A549 treated with Mapracorat at 1 μM for 4 hours (cell line): Measurements from ENCODE around the gene LRRC73. TPM values are rescaled to one million over a fixed set of nuclear protein-coding genes. Genes with fewer than 3 reads are reported as not detected.

Source experiments
- total RNA-seq: library from RNA; stranded (reverse); fragments of 200-300 nt; extraction: Qiagen RNA extraction; gene quantifications from 5 replicates; pipeline ENCODE4 v1.2.3, GENCODE V29; 2022

LRRC73 gene
- 0.46 to 1.3 TPM (median 1.1 TPM) in 5 replicates for total RNA-seq

GRCh38 chr6:43509984-43510826, at the start of gene LRRC73:
LRRC73 (minus strand) TSS chr6:43510346; CDS start chr6:43509785, 561 bp downstream.

GRCh38 chr6:43516697-43517504, 6.8 kb upstream of the LRRC73 start, which contains the start of the genes POLR1C and YIPF3:
POLR1C (plus strand) TSS chr6:43517089; CDS start chr6:43517110, 21 bp downstream.
YIPF3 (minus strand) TSS chr6:43516926; CDS start chr6:43516807, 119 bp downstream.

DNA sequence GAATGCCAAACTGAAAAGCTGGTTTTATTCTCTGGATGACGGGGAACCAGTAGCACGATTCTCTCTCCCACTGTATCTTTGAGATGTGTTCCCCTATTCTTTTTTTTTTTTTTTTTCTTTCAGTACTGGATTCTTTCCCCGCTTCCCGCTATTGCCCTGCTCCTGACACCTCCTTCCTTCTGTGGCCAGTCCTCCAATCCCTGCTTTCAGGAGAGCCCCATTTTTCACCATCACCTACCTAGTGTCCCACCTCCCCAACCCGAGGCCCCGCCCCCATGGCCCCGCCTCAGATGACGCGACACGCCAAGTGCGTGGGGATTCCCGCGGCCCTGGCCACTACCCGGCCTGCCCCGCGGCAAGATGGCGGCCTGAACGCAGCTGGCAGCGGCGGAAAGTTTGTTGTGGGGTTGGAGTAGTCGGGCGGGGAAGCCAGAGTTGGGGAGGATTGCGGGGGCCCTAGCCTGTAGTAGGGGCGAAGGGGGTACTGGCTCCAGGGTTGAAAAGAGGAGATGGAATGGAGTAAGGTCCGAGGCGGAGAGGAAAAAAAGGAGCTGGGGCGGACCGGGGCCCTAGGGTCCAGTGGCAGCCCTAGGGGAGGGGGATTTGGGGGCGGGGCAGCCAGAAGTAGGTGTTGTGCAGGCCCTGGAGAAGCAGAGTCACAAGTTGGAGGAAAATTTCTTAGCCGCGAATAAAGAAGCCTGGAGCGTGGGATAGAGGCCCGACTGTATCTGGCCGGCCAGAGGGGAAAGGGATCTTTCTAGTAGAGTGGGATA, 32.7 kb downstream of the LRRC73 start, which contains the start of gene TJAP1:
Gene TJAP1, plus strand, starts transcription at position 336 of the 773 bp plus-strand sequence. CDS start 21,432 bp downstream, outside the sequence.

Other genes with a start within 250 kb of the LRRC73 start
- gene SLC22A7, start 212.1 kb downstream of the LRRC73 start, total RNA-seq: not detected in 5 replicates
- 0.39 to 0.51 TPM (median 0.43 TPM) in 5 replicates for gene CRIP3, start 201.5 kb downstream of the LRRC73 start, total RNA-seq
- gene ZNF318, start 140.7 kb downstream of the LRRC73 start, total RNA-seq: 3.6 to 5.1 TPM (median 5.0 TPM) in 5 replicates
- gene ABCC10, start 82.8 kb downstream of the LRRC73 start, total RNA-seq: 5.7 to 12.4 TPM (median 8.5 TPM) in 5 replicates
- gene DLK2, start 54.8 kb downstream of the LRRC73 start, total RNA-seq: 4.5 to 7.5 TPM (median 7.1 TPM) in 5 replicates
- 15.2 to 19.9 TPM (median 18.2 TPM) in 5 replicates for gene TJAP1, start 32.8 kb downstream of the LRRC73 start, total RNA-seq
- 63.3 to 71.4 TPM (median 66.2 TPM) in 5 replicates for gene YIPF3, start 6.6 kb upstream of the LRRC73 start, total RNA-seq
- 44.9 to 48.4 TPM (median 46.3 TPM) in 5 replicates for gene POLR1C, start 6.7 kb upstream of the LRRC73 start, total RNA-seq
- 25.5 to 28.9 TPM (median 28.4 TPM) in 5 replicates for gene XPO5, start 65.7 kb upstream of the LRRC73 start, total RNA-seq
- gene POLH, start 65.8 kb upstream of the LRRC73 start, total RNA-seq: 6.8 to 10.3 TPM (median 8.3 TPM) in 5 replicates
- gene GTPBP2, start 118.9 kb upstream of the LRRC73 start, total RNA-seq: 15.0 to 21.1 TPM (median 16.7 TPM) in 5 replicates
- 34.3 to 36.7 TPM (median 34.7 TPM) in 5 replicates for gene MAD2L1BP, start 125.5 kb upstream of the LRRC73 start, total RNA-seq
- gene RSPH9, start 134.7 kb upstream of the LRRC73 start, total RNA-seq: 0.20 to 0.34 TPM (median 0.24 TPM) in 5 replicates
- 45.6 to 50.1 TPM (median 47.0 TPM) in 5 replicates for gene MRPS18A, start 177.4 kb upstream of the LRRC73 start, total RNA-seq